Glomerular visceral epithelial cell (primary cell): ENCODE results near the gene OR6A2.

ENCODE experiments used
- DNase-seq: peaks from one replicate; pipeline ENCODE4 v3.0.0-alpha.2; 2016; ENCODE audit errors: extremely low spot score

Gene OR6A2

GRCh38 chr11:6755953-6756347 lies 43.5 kb downstream of the OR6A2 start:
- no peak for DNase-seq

GRCh38 chr11:6755303-6755952 lies 44.1 kb downstream of the OR6A2 start:
- DNase-seq: peak; percentile 32

DNA sequence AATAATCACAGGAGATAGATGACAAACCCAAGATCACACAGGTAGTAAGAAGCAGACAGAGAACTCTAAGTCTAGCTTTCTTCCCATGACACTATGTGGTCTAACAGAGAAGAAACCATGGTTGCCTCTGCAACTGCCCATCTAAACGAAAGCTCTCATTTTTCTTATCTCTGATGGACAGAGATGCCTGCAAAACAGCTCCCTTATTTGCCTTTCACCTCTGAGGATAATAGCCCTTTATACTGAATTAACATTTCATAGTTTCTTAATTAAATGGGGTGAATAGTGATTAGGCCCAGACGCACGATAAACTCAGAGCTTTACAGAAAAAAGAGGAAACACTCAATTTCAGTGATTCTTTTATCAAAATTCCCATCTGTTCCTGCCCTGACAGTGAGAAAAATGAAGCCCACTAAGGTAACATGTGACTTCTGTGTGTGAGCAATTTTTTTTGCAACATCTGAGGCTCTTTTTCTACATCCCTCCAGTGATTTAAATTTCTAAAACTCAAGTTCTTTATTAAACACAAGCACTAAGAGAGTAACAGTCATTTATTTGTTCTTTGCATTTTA lies 52.3 kb downstream of the OR6A2 start:
- DNase-seq: no peak

GRCh38 chr11:6746626-6747025 lies 52.9 kb downstream of the OR6A2 start:
- no peak for DNase-seq

GRCh38 chr11:6746086-6746618 lies 53.3 kb downstream of the OR6A2 start:
- DNase-seq: no peak

DNA sequence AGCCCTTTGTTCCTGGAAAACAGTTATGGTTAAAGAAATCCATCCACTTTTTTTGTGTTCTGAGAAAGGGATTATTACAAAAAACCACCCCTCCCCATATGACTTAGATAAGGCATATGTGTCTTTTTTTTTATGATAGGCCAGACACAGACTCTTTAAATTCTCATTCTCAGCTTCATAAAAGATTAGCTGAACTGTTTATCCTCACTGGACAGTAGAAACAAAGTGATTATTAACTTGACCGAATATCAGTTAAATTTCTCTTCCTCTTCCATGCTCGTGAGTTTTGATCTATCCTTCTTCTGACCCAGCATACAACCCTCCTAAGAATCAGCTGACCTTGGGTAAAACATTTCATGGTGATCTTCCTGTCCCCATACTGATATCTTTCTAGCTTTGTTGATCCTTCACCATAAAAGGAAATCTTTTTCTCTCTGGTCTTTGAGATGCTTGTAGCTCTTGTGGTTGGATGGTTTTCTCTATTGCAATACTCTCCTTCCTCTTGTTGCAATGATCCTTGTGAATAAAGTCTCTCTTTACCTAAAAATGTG lies 53.9 kb downstream of the OR6A2 start:
- no peak for DNase-seq

DNA sequence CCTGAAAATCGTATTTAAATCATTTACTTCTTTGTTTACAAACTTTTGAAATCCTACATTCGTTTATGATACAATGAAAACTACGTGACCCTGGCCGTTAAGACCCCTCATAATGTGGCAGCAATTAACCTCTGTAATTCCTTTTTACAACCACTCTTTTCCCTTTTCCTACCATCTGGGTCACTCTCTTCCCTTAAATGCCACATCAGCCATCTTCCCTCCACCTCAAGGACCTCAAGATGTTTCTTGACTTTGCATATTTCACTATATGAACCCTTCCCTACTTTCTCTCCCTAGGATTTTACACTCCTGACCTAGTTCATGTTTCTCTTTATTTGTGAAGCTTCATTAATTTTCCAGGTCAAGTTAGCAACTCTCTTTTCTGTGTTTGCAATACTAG lies 54.5 kb downstream of the OR6A2 start:
- no peak for DNase-seq

DNA sequence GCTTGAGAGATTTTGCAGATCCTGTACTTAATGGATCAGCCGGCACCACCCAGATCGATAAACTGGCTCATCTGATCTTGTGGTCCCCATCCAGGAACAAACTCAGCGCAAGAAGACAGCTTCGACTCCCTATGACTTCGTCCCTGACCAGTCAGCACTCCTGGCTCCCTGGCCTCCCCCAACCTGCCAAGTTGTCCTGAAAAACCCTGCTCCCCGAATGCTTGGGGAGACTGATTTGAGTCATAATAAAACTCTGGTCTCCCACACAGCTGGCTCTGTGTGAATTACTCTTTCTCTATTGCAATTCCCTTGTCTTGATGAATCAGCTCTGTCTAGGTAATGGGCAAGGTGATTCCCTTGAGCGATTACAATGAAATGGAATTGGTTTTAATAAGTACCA lies 57.2 kb downstream of the OR6A2 start:
- DNase-seq: no peak
